B cell (primary cell): ENCODE measurements around the gene QKI. TPM values are rescaled to one million over a fixed set of nuclear protein-coding genes. Genes with fewer than 3 reads are reported as not detected.

Source experiments
- ATAC-seq: fragments of 200-7000 bp; cut with Tn5 transposase; one replicate; pipeline ENCODE4 v1.10.0; 2021; ENCODE audit warnings: low read depth, mild to moderate bottlenecking, moderate number of reproducible peaks, moderate library complexity
- CTCF ChIA-PET: fragments of 350-600 bp; sonication (Branson Sonifier 250); formaldehyde crosslinking; loops from one replicate; lab custom pipeline; 2021; ENCODE audit warnings: antibody characterized with exemption, inconsistent platforms; lab: Charles Lee
- POLR2A ChIA-PET: fragments of 350-600 bp; sonication (Branson Sonifier 250); formaldehyde crosslinking; loops from one replicate; lab custom pipeline; 2021; ENCODE audit warnings: antibody characterized with exemption; lab: Charles Lee
- DNase-seq: peaks from one replicate; pipeline ENCODE4 v3.0.0; 2013
- H2AFZ ChIP-seq: 2 replicates; pipeline ENCODE4 v1.6.1; 2012; ENCODE audit warnings: mild to moderate bottlenecking, low read depth, low read length; ENCODE audit not compliant: insufficient read depth, poor library complexity, severe bottlenecking
- H3K27ac ChIP-seq, 2 donors: 1 replicate in 1 of 2; 2 replicates in 1 of 2; pipeline ENCODE4 v1.5.1; 2012 to 2013; ENCODE audit warnings: low read length in 2 of 2, mild to moderate bottlenecking in 2 of 2, moderate library complexity in 1 of 2
- H3K27me3 ChIP-seq, 4 experiments: fragments of 200-600 bp in 1 of 4; sonication (generic) in 1 of 4; replicated peaks in 1 of 4; 1 replicate in 2 of 4; 2 replicates in 2 of 4; pipeline versions ENCODE4 v1.6.1 to v1.7.0; 2013 to 2016; ENCODE audit warnings: low read length in 3 of 4, mild to moderate bottlenecking in 2 of 4, mixed read lengths in 1 of 4, moderate library complexity in 1 of 4; ENCODE audit not compliant: insufficient read depth in 4 of 4, control insufficient read depth in 3 of 4; ENCODE audit errors: control extremely low read depth in 1 of 4
- H3K36me3 ChIP-seq, 2 experiments: replicated peaks in 1 of 2; 1 replicate in 1 of 2; 2 replicates in 1 of 2; pipeline versions ENCODE4 v1.6.1 to v1.7.1; 2013; ENCODE audit warnings: low read length in 1 of 2; ENCODE audit not compliant: insufficient read depth in 2 of 2, control insufficient read depth in 1 of 2; ENCODE audit errors: control extremely low read depth in 1 of 2, extremely low read depth in 1 of 2
- H3K4me1 ChIP-seq, 2 donors: fragments of 200-600 bp in 1 of 2; sonication (generic) in 1 of 2; 1 replicate in 1 of 2; 2 replicates in 1 of 2; pipeline versions ENCODE4 v1.5.1 to v1.6.1; 2013 to 2017; ENCODE audit warnings: low read length in 2 of 2; ENCODE audit not compliant: control insufficient read depth in 2 of 2, insufficient read depth in 2 of 2
- H3K4me2 ChIP-seq: replicated peaks from 2 replicates; pipeline ENCODE3; 2012; ENCODE audit warnings: mild to moderate bottlenecking, low read depth, low read length; ENCODE audit not compliant: poor library complexity, severe bottlenecking
- H3K4me3 ChIP-seq, 5 experiments: fragments of 200-600 bp in 1 of 5; sonication (generic) in 1 of 5; 1 replicate in 3 of 5; 2 replicates in 2 of 5; pipeline versions ENCODE4 v1.5.1 to v1.7.0; 2011 to 2016; ENCODE audit warnings: low read length in 4 of 5, mild to moderate bottlenecking in 4 of 5, low read depth in 2 of 5, control low read depth in 1 of 5, moderate library complexity in 1 of 5; ENCODE audit not compliant: insufficient read depth in 1 of 5; ENCODE audit errors: control extremely low read depth in 1 of 5, extremely low read depth in 1 of 5
- H3K79me2 ChIP-seq: fragments of 200-600 bp; sonication (generic); one replicate; pipeline ENCODE4 v1.6.0; 2016; ENCODE audit warnings: low read length; ENCODE audit not compliant: control insufficient read depth, insufficient read depth
- H3K9ac ChIP-seq: fragments of 200-600 bp; sonication (generic); 2 replicates; pipeline ENCODE4 v1.6.1; 2017; ENCODE audit warnings: mild to moderate bottlenecking, low read length, moderate library complexity
- H3K9me3 ChIP-seq, 3 donors: one replicate each; pipeline versions ENCODE4 v1.6.1 to v1.7.1; 2013; ENCODE audit warnings: low read length in 2 of 3; ENCODE audit not compliant: control insufficient read depth in 2 of 3, insufficient read depth in 1 of 3; ENCODE audit errors: control extremely low read depth in 1 of 3
- H4K20me1 ChIP-seq: 2 replicates; pipeline ENCODE4 v1.6.0; 2012; ENCODE audit warnings: mild to moderate bottlenecking, low read length; ENCODE audit not compliant: insufficient read depth, control insufficient read depth, poor library complexity, severe bottlenecking
- H3K27ac Mint-ChIP-seq: one replicate; pipeline ENCODE4 v1.8.0; 2021; ENCODE audit warnings: mixed read lengths
- H3K27me3 Mint-ChIP-seq: one replicate; pipeline ENCODE4 v1.8.0; 2021; ENCODE audit warnings: mixed read lengths
- H3K4me1 Mint-ChIP-seq: one replicate; pipeline ENCODE4 v1.8.0; 2021; ENCODE audit warnings: mixed read lengths
- H3K4me3 Mint-ChIP-seq: one replicate; pipeline ENCODE4 v1.8.0; 2021; ENCODE audit warnings: mixed read lengths
- H3K9me3 Mint-ChIP-seq: one replicate; pipeline ENCODE4 v1.8.0; 2022; ENCODE audit warnings: mixed read lengths; ENCODE audit not compliant: insufficient read depth
- CTCF ChIP-seq: fragments of 200-600 bp; IDR thresholded peaks from one replicate; pipeline ENCODE4 v1.8.0; 2022; ENCODE audit warnings: antibody characterized with exemption, mild to moderate bottlenecking
- EZH2 ChIP-seq: IDR thresholded peaks from 2 replicates; pipeline ENCODE4 v1.6.1; 2012; ENCODE audit warnings: borderline replicate concordance, low read depth, mild to moderate bottlenecking, moderate library complexity, low read length; ENCODE audit not compliant: insufficient read depth, poor library complexity, severe bottlenecking
- WGBS: methylation state at CpG from one replicate; pipeline ENCODE4 v1.1.5; 2013; ENCODE audit warnings: missing lambda C conversion rate; ENCODE audit not compliant: insufficient coverage; 5-methylcytosine and 5-hydroxymethylcytosine counted together
- intact Hi-C: fragments of 100-400 bp; cut with micrococcal nuclease; formaldehyde crosslinking; loops from one replicate; pipeline ENCODE4 v1.10.0; 2022
- polyA plus RNA-seq: library from polyadenylated mRNA; depleted of rRNA; stranded (reverse); fragments of >200 nt; gene quantifications from 2 replicates; pipeline ENCODE4 v1.2.3, GENCODE V29; 2012
- total RNA-seq, 2 donors: library from RNA; stranded (reverse); fragments of 120-200 nt in 1 of 2; gene quantifications; 1 replicate in 1 of 2; 2 replicates in 1 of 2; pipeline versions ENCODE4 v1.2.3 to v1.2.4, GENCODE V29; 2013 to 2022

The QKI gene
- total and polyA plus RNA-seq, 2 donors (not counting 1 experiment from before 2014, with no cell fraction given): 38.8 to 79.5 TPM

GRCh38 chr6:163449076-163449475 is 34.6 kb downstream of the QKI start:
- Mint-ChIP-seq H3K4me1 (peaks cover 35% of the 10 kb centered on the region), H3K27me3 (no peaks in the 10 kb centered on the region), H3K27ac (no peak overlapping the region), H3K4me3 (no peak overlapping the region), H3K9me3 (no peaks in the 10 kb centered on the region)
- H3K79me2 ChIP-seq: peaks cover 84% of the 10 kb centered on the region
- H2AFZ ChIP-seq: no peak overlapping the region
- DNase-seq (no peak), ATAC-seq (no peak)
- no peak overlapping the region for H3K9ac ChIP-seq
- POLR2A ChIA-PET: no interaction called here
- intact Hi-C loops: no loop called here
- H3K4me2 ChIP-seq: no peak overlapping the region
- no peaks in the 10 kb centered on the region for H3K36me3 ChIP-seq
- WGBS: no CpG with 5 or more reads among the region's 1 CpG
- H3K4me1 ChIP-seq: no peaks in the 10 kb centered on the region
- CTCF ChIA-PET: interaction anchor here (0.7 to 1.4 kb wide), 4 partner anchors 12 to 102 kb away, joined by 3 read pairs; no protein-coding TSS in a partner anchor
- H3K27ac ChIP-seq: no peak overlapping the region
- TF ChIP-seq CTCF (no peak), EZH2 (no peak)
- H3K27me3 ChIP-seq: no peaks in the 10 kb centered on the region
- H4K20me1 ChIP-seq: peaks cover 48% of the 10 kb centered on the region
- no peak overlapping the region for H3K4me3 ChIP-seq
- no peaks in the 10 kb centered on the region for H3K9me3 ChIP-seq

DNA sequence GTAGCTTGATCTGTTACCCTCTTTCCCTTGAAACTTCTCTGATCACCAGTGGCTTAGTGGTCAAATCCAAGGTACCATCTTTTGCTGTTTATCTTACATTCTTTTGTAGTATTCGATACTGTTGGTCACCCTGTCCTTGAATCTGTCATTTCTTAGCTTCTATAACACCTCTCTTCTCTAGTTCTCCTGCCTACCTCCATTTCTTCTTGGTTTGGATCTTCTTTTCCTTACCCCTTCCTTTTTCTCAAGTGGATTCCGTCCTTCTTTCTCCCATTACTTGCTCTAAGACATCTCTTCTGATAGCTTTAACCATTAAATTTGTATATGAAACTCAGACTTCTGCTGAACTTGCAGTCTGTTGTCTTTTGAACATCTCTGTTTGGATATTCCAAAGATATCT is 39.9 kb downstream of the QKI start:
- Histone ChIP-seq H3K9ac (no peak overlapping the region), H3K9me3 (no peaks in the 10 kb centered on the region), H3K27ac (no peak overlapping the region), H2AFZ (no peak overlapping the region), H3K36me3 (peaks cover 5 to 8% of the 10 kb centered on the region in 2 experiments), H4K20me1 (peaks cover 31% of the 10 kb centered on the region), H3K79me2 (peaks cover 82% of the 10 kb centered on the region), H3K4me2 (no peak overlapping the region), H3K27me3 (no peaks in the 10 kb centered on the region), H3K4me3 (no peak overlapping the region), H3K4me1 (peaks cover 16 to 17% of the 10 kb centered on the region in 2 donors)
- ATAC-seq: no peak
- WGBS: no CpG with 5 or more reads among the region's 2 CpGs
- H3K27ac Mint-ChIP-seq: no peak overlapping the region
- intact Hi-C loops: no loop called here
- CTCF ChIA-PET: interaction anchor here (1.4 kb wide), 1 partner anchor 37 kb away, joined by 4 read pairs; no protein-coding TSS in a partner anchor
- no peaks in the 10 kb centered on the region for H3K27me3 Mint-ChIP-seq
- no peaks in the 10 kb centered on the region for H3K9me3 Mint-ChIP-seq
- H3K4me1 Mint-ChIP-seq: peaks cover 54% of the 10 kb centered on the region
- no peak for DNase-seq
- POLR2A ChIA-PET: no interaction called here
- H3K4me3 Mint-ChIP-seq: no peak overlapping the region
- TF ChIP-seq CTCF (no peak), EZH2 (no peak)
